K562 (cell line): ENCODE results near the gene GCKR. TPM values are rescaled to one million over a fixed set of nuclear protein-coding genes. Genes with fewer than 3 reads are reported as not detected.
"Not testable (repeated sequence)": the region's sequence is repeated elsewhere in the genome, so short reads cannot be mapped to it uniquely, and the experiment has no call there.

Experiments used
- ATAC-seq: fragments of 200-7000 bp; cut with Tn5 transposase; 3 replicates; pipeline ENCODE4 v1.9.1; 2020; ENCODE audit warnings: moderate library complexity
- BruUV-seq: library from RNA; stranded (reverse); fragments of 400-500 nt; replicated peaks from 2 replicates; lab custom pipeline; 2021; lab: Mats Ljungman, UMichigan
- CTCF ChIA-PET: fragments of 300-600 bp; formaldehyde crosslinking; extraction: SDS; loops from one replicate; lab custom pipeline; 2021; ENCODE audit warnings: low intra/inter-chr PET ratio; lab: Yijun Ruan, JAX
- POLR2A ChIA-PET: fragments of 300-600, 350-650 bp; sonication (Branson Sonifier 250); formaldehyde crosslinking; extraction: SDS; loops from one replicate; lab custom pipeline; 2021; ENCODE audit warnings: antibody characterized with exemption, inconsistent platforms; lab: Yijun Ruan, JAX
- DNase-seq, 4 experiments: peaks; one replicate each; pipeline versions ENCODE4 v3.0.0 to v3.0.0-alpha.2; 2011 to 2018; ENCODE audit warnings: low spot score in 3 of 4, mixed read lengths in 3 of 4; ENCODE audit errors: extremely low read depth in 1 of 4
- FAIRE-seq: peaks from 2 replicates; lab custom pipeline; 2011; peaks lifted over from hg19 to GRCh38; lab: Jason Lieb, UNC
- H2AFZ ChIP-seq: 2 replicates; pipeline ENCODE4 v1.6.0; 2011; ENCODE audit warnings: low read depth, low read length, control low read depth, inconsistent platforms
- H3K27ac ChIP-seq: fragments of 200-600 bp; 3 replicates; pipeline ENCODE4 v1.8.0; 2011; ENCODE audit warnings: low read depth, mild to moderate bottlenecking, control low read depth, inconsistent platforms, low read length, moderate library complexity, mixed read lengths; ENCODE audit errors: extremely low read depth
- H3K27me3 ChIP-seq, 2 experiments: fragments of 300-600 bp in 1 of 2; 2 replicates in 1 of 2; 3 replicates in 1 of 2; pipeline versions ENCODE4 v1.6.0 to v1.8.0; 2011; ENCODE audit warnings: inconsistent platforms in 2 of 2, low read length in 2 of 2, mild to moderate bottlenecking in 1 of 2, mixed read lengths in 1 of 2, moderate library complexity in 1 of 2; ENCODE audit not compliant: control insufficient read depth in 2 of 2, insufficient read depth in 2 of 2
- H3K36me3 ChIP-seq: fragments of 300-600 bp; 3 replicates; pipeline ENCODE4 v1.8.0; 2011; ENCODE audit warnings: mild to moderate bottlenecking, low read length, inconsistent platforms; ENCODE audit not compliant: control insufficient read depth, insufficient read depth
- H3K4me1 ChIP-seq, 2 experiments: fragments of 200-600 bp in 1 of 2; replicated peaks in 1 of 2; 2 replicates in 1 of 2; 3 replicates in 1 of 2; pipeline versions ENCODE4 v1.5.1 to v1.8.0; 2011; ENCODE audit warnings: inconsistent platforms in 2 of 2, low read length in 2 of 2, mild to moderate bottlenecking in 1 of 2, mixed read lengths in 1 of 2, moderate library complexity in 1 of 2; ENCODE audit not compliant: control insufficient read depth in 2 of 2, insufficient read depth in 2 of 2
- H3K4me2 ChIP-seq: 2 replicates; pipeline ENCODE4 v1.6.1; 2011; ENCODE audit warnings: low read length, control low read depth, inconsistent platforms, mixed read lengths; ENCODE audit not compliant: insufficient read depth
- H3K4me3 ChIP-seq: fragments of 200-600 bp; sonication (generic), shearing (Covaris generic); 2 replicates; pipeline ENCODE4 v1.5.1; 2016; ENCODE audit warnings: control low read depth, inconsistent platforms
- H3K79me2 ChIP-seq: fragments of 200-600 bp; 3 replicates; pipeline ENCODE4 v1.8.0; 2011; ENCODE audit warnings: low read length, inconsistent platforms; ENCODE audit not compliant: control insufficient read depth, insufficient read depth
- H3K9ac ChIP-seq, 2 experiments: 2 replicates each; pipeline versions ENCODE4 v1.6.0 to v1.6.1; 2011; ENCODE audit warnings: low read depth in 2 of 2, low read length in 2 of 2, control low read depth in 1 of 2, inconsistent platforms in 1 of 2, mild to moderate bottlenecking in 1 of 2, mixed read lengths in 1 of 2; ENCODE audit not compliant: insufficient read depth in 1 of 2
- H3K9me1 ChIP-seq: one replicate; pipeline ENCODE4 v1.6.0; 2011; ENCODE audit warnings: inconsistent platforms, mild to moderate bottlenecking, low read length, moderate library complexity; ENCODE audit not compliant: control insufficient read depth, insufficient read depth
- H3K9me3 ChIP-seq: replicated peaks from 2 replicates; pipeline ENCODE4 v1.5.1; 2011; ENCODE audit warnings: low read depth, low read length, inconsistent platforms; ENCODE audit not compliant: control insufficient read depth, insufficient read depth
- H4K20me1 ChIP-seq: replicated peaks from 2 replicates; pipeline ENCODE4 v1.6.1; 2011; ENCODE audit warnings: low read length, inconsistent platforms, mixed read lengths; ENCODE audit not compliant: control insufficient read depth, insufficient read depth
- DPF2 ChIP-seq: fragments of 450-650 bp; IDR thresholded peaks from 2 replicates; pipeline ENCODE4 v1.6.1; 2016
- HDAC3 ChIP-seq: fragments of 450-650 bp; IDR thresholded peaks from 2 replicates; pipeline ENCODE4 v1.6.1; 2018; ENCODE audit warnings: borderline replicate concordance, mild to moderate bottlenecking, moderate library complexity; ENCODE audit not compliant: partially characterized antibody
- MTF1 ChIP-seq: fragments of 250-450 bp; sonication (Bioruptor Pico); IDR thresholded peaks from 2 replicates; pipeline ENCODE4 v1.9.0; 2021; ENCODE audit warnings: moderate library complexity, mild to moderate bottlenecking, inconsistent platforms, borderline replicate concordance
- OTX1 ChIP-seq: fragments of 450-650 bp; formaldehyde crosslinking; IDR thresholded peaks from 2 replicates; pipeline ENCODE4 v1.4.0; 2022; ENCODE audit warnings: mild to moderate bottlenecking
- RBFOX2 ChIP-seq: fragments of 200-400 bp; formaldehyde crosslinking; IDR thresholded peaks from 2 replicates; pipeline ENCODE4 v1.6.1; 2017; ENCODE audit warnings: low read depth, mild to moderate bottlenecking, low read length, moderate library complexity
- TCFL5 ChIP-seq: fragments of 250-450 bp; sonication (Bioruptor Pico); conservative IDR thresholded peaks from 2 replicates; pipeline ENCODE4 v1.6.1; 2021; ENCODE audit warnings: mild to moderate bottlenecking, moderate library complexity, matching md5 sums
- THRA ChIP-seq: fragments of 450-650 bp; IDR thresholded peaks from 2 replicates; pipeline ENCODE4 v1.6.1; 2017; ENCODE audit warnings: mild to moderate bottlenecking, moderate library complexity
- U2AF2 ChIP-seq: fragments of 200-400 bp; formaldehyde crosslinking; optimal IDR thresholded peaks from 2 replicates; pipeline ENCODE3; 2017; ENCODE audit warnings: low read depth, mild to moderate bottlenecking, low read length
- ZBTB9 ChIP-seq: fragments of 450-650 bp; formaldehyde crosslinking; IDR thresholded peaks from 2 replicates; pipeline ENCODE4 v1.4.0; 2020; ENCODE audit warnings: mild to moderate bottlenecking, moderate library complexity
- ZNF79 ChIP-seq: fragments of 250-450 bp; sonication (Bioruptor Pico); IDR thresholded peaks from 2 replicates; pipeline ENCODE4 v1.4.0; 2020; ENCODE audit warnings: low read depth, mild to moderate bottlenecking, moderate library complexity
- WGBS: fragments of 100-300 bp; shearing (Covaris generic); methylation state at CpG from one replicate; pipeline ENCODE4 v1.1.6; 2016; ENCODE audit warnings: low coverage, mixed read lengths; ENCODE audit not compliant: insufficient coverage; ENCODE audit errors: missing lambda C conversion rate; 5-methylcytosine and 5-hydroxymethylcytosine counted together
- in situ Hi-C: fragments of 300-500 bp; cut with MboI; formaldehyde crosslinking; loops from 4 replicates; pipeline ENCODE4 v1.15.0; 2018; ENCODE audit warnings: inconsistent platforms, mixed read lengths
- intact Hi-C: fragments of 100-400 bp; cut with micrococcal nuclease; formaldehyde crosslinking; loops from 2 replicates; pipeline ENCODE4 v1.14.2; 2022
- polyA plus RNA-seq, 8 experiments: library from polyadenylated mRNA; depleted of rRNA in 4 of 8; stranded (reverse) in 5 of 8; unstranded in 3 of 8; fragments of >200 nt; fragmentation: Nextera tagmentation in 2 of 8; fragmentation: Illumina TruSeq in 1 of 8; extraction: Ambion mirVana in 2 of 8; extraction: Trizol in 1 of 8; gene quantifications; 2 replicates each; pipeline versions ENCODE4 v1.2.1 to v1.2.3, GENCODE V29; 2011 to 2014; ENCODE audit warnings: inconsistent platforms in 1 of 8, missing spikeins in 1 of 8
- total RNA-seq, 7 experiments: library from RNA; depleted of rRNA in 6 of 7; stranded (reverse); fragments of >200 nt in 6 of 7; fragmentation: Illumina TruSeq in 2 of 7; extraction: Trizol in 2 of 7; gene quantifications; 2 replicates each; pipeline versions ENCODE4 v1.2.1 to v1.2.3, GENCODE V29; 2011 to 2021; ENCODE audit warnings: low replicate concordance in 1 of 7
- TF ChIP-seq, protein P1 (sequence below), 2 experiments: fragments of 450-650 bp; conservative IDR thresholded peaks; 2 replicates each; pipeline ENCODE4 v1.6.1; 2017; ENCODE audit warnings: mild to moderate bottlenecking in 2 of 2, moderate library complexity in 2 of 2

The GCKR gene
- total and polyA plus RNA-seq, 9 of the 15 experiments (the other 6 are each of a cell fraction or from before 2014, with no cell fraction given), result 0.28 to 0.79 (median 0.50) TPM; not detected in 1

DNA sequence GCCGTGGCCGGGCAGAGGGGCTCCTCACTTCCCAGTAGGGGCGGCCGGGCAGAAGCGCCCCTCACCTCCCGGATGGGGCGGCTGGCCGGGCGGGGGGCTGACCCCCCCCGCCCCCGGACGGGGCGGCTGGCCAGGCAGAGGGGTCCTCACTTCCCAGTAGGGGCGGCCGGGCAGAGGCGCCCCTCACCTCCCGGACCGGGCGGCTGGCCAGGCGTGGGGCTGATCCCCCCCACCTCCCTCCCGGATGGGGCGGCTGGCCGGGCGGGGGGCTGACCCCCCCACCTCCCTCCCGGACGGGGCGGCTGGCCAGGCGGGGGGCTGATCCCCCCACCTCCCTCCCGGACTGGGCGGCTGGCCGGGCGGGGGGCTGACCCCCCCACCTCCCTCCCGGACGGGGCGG lies 43.0 kb downstream of the GCKR start:
- 0 out of 2 replicates have a peak, but pooled peaks have one; percentile 31 for TF ChIP-seq RBFOX2
- H3K79me2 ChIP-seq, H3K27me3 ChIP-seq, H2AFZ ChIP-seq, CTCF ChIA-PET, in situ Hi-C loops, H3K27ac ChIP-seq, FAIRE-seq, H3K9me1 ChIP-seq, POLR2A ChIA-PET, H4K20me1 ChIP-seq, DNase-seq, ATAC-seq, BruUV-seq, H3K9ac ChIP-seq, H3K4me3 ChIP-seq, H3K36me3 ChIP-seq, H3K9me3 ChIP-seq, H3K4me2 ChIP-seq: not testable (repeated sequence)
- intact Hi-C loops, result loop anchor here (5.0 kb wide), 1 partner anchor 43 kb away; the partner anchor contains the start of gene ZNF512
- H3K4me1 ChIP-seq, result peaks cover 19 to 21% of the 10 kb centered on the region in 2 experiments
- no CpG with 5 or more reads among the region's 35 CpGs for WGBS

DNA sequence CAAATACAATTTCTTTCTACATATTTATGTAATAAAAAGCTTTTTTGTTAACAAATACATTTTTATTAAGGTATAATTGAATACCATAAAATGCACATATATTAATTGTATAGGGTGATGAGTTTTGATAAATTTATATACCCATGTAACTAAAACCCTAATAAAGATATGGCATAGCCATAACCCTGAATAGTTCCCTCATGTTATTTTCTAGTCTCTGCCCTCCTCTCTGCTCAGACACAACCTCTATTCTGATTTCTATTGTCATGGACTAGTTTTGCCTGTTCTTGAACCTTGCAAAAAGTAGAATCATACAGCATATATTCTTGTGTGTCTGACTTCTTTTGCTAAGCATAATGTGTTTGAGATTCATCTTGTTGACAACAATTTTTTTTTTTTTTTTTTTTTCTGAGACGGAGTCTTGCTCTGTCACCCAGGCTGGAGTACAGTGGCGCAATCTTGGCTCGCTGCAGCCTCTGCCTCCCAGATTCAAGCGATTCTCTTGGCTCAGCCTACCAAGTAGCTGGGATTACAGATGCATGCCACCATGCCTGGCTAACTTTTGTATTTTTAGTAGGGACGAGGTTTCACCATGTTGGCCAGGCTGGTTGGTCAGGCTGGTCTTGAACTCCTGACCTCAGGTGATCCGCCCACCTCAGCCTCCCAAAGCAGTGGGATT lies 47.6 kb downstream of the GCKR start:
- in situ Hi-C loops (no loop called here), intact Hi-C loops (no loop called here)
- ChIA-PET POLR2A (no interaction called here), CTCF (no interaction called here)
- Histone ChIP-seq H2AFZ (no peak overlapping the region; the same call in 1 of the 2 replicates), H4K20me1 (no peaks in the 10 kb centered on the region), H3K36me3 (no peaks in the 10 kb centered on the region), H3K4me3 (no peak overlapping the region), H3K4me2 (no peak overlapping the region), H3K4me1 (no peaks in the 10 kb centered on the region), H3K79me2 (no peaks in the 10 kb centered on the region), H3K9ac (no peak overlapping the region), H3K27me3 (no peaks in the 10 kb centered on the region), H3K9me3 (no peaks in the 10 kb centered on the region), H3K27ac (no peak overlapping the region), H3K9me1 (no peaks in the 10 kb centered on the region)
- no TSS peak for BruUV-seq
- DNase-seq (no peak), FAIRE-seq (no peak), ATAC-seq (no peak)
- WGBS, result 72% methylated on average over 5 of the region's 6 CpGs
- TF ChIP-seq DPF2, result no peak
- no peak for TF ChIP-seq HDAC3
- TF ChIP-seq ZBTB9 (CRISPR knock-in tag), result no peak
- TF ChIP-seq THRA, result no peak
- no peak for TF ChIP-seq U2AF2
- TF ChIP-seq, protein P1, sequence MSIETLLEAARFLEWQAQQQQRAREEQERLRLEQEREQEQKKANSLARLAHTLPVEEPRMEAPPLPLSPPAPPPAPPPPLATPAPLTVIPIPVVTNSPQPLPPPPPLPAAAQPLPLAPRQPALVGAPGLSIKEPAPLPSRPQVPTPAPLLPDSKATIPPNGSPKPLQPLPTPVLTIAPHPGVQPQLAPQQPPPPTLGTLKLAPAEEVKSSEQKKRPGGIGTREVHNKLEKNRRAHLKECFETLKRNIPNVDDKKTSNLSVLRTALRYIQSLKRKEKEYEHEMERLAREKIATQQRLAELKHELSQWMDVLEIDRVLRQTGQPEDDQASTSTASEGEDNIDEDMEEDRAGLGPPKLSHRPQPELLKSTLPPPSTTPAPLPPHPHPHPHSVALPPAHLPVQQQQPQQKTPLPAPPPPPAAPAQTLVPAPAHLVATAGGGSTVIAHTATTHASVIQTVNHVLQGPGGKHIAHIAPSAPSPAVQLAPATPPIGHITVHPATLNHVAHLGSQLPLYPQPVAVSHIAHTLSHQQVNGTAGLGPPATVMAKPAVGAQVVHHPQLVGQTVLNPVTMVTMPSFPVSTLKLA (conservative IDR thresholded peaks at IDR 0.05), result no peak
- TF ChIP-seq MTF1 (CRISPR knock-in tag), result no peak
- TF ChIP-seq ZNF79 (CRISPR knock-in tag), result no peak
- no peak for TF ChIP-seq TCFL5 (CRISPR knock-in tag)
- TF ChIP-seq OTX1 (CRISPR knock-in tag), result no peak
